HG02870 (cell line): ENCODE data around the gene TPPP3.

Source experiments
- ATAC-seq: cut with Tn5 transposase; IDR thresholded peaks from one replicate; pipeline ENCODE4 v1.9.1; 2021; ENCODE audit warnings: mild to moderate bottlenecking, moderate library complexity; ENCODE audit not compliant: unreplicated experiment

The TPPP3 gene

DNA sequence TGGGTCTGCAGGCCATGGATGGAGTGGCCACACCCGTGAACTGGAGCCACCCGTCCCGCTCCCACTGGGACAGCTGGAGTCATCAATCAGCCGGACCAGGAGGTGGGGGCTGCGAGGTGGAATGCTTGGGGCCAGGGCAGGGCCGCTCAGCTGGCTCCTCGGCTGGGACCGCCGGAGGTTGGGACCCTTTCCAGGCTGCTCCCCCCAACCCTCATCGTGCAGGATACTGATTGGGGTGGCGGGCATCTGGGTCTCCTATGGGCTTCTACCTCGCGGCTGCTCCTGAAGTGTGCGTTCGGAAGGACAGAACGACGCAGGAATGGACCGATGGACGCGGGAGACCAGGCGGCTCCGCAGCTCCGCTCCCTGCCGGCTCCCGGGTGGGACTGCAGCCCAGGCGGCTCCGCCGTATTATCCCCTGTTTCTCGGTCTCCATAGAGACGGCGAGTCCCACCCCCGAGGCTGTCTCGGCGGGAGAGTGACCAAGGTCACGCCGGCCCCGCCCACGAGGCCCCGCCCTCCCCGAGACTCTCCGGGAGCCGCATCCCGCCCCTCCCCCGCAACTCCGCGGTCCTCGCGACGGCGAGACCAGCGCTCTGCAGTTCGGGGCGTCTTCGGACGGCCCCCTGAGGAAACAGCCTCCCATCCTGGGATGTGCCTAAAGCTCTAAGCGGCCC lies at the start of gene TPPP3:
TSS of gene TPPP3 (minus strand) at position 388 of the 677 bp plus-strand sequence. CDS start 2,387 bp downstream, outside the sequence.
- no peak for ATAC-seq

DNA sequence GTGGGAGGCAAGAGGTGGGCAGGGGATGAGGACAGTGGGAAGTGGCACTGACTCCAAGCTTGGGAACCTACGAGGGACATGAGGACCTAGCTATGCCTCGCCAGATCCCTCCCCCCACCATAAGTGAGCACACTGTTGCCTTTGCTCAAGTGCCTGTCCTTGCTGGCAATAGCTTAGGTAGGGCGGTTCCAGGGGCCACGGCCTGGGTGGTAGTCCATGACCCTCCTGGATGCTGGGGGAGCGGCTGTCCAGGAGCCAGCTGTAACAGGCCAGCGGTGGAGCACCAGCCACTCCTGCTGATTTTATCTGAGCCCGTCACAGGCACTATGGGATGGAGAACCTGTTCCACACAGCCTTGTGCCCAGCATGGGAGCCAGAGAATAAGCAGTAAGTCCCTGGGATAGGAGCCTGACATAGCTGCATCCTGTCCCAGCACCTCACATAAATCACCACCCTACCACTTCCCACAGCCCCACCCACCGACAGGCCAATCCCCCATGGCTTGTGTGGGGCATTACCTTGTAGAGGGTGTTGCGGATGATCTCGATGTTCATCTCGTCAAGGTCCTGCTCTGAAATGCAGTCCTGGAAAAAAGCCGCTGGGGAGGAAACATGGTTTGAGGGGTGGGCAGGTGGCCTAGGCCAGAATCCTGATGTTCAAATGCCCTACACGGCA lies 49.4 kb upstream of the TPPP3 start:
- no peak for ATAC-seq

DNA sequence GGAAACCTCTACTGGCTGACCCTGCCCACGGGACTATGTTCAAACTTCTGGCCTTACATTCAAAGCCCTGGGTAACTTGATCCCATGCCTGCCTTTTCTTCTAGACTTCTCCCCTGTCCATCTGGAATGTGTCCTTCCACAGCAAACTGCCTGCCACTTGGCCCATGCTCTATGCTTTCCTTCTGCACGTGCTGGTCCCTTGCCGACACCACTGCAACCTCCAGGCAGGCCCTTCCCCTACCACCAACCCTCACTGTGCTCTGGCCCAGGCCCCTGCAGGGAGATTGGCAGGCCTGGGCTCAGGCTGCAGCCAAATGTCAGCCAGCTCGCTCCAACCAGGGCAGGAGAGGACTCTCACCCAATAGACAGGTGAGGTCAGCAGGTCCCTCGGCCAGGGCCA lies 48.6 kb upstream of the TPPP3 start:
- ATAC-seq = no peak

DNA sequence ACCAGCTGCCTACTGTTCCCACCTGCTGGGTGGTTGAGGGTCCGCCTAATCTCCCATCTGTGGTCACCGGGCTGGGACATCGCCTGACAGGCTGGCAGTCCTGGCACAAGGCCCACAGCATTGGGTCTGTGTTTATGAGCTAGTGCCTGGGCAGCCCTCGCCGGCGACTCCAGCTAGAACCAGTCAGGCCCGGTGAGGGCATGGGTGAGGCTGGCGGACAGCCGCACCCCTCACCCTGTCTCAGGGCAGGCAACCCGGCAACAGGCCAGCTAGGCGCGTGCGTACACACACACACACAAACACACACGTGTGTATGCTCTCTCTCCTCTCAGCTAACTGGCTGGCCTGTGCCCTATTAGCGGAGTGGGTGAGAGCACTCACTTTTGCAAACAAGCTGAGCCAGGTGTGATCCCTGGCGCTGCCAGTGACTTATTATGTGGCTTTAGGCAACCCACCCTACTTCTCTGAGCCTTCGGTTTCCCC lies 48.0 kb upstream of the TPPP3 start:
- ATAC-seq = no peak

DNA sequence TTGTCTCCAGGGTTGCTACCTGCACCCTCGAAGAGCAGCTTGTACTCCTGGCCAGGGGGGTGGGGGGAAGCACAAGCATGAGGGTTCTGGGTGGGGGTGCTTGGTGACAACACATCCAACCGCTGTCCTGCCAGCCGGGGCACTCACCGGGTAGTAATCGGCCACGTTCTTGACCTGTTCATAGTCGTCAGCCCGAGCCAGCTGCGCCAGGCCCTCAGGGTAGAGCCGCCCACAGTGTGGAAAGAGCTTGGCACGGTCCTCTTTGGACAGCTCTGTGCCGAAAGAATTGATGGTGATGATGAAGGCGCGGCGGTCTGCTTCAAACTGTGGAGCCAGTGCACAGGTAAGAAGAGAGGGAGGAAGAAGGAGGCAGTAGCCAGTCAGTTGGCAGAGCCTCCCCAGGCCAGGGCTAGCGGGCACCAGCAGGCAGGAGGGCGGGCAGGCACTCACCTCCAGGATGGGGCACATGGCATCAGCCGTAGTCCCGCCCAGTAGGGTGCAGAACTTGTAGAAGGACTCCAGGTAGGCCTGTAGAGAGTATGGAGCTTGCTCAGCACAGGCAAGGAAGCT lies 45.6 kb upstream of the TPPP3 start:
- no peak for ATAC-seq

DNA sequence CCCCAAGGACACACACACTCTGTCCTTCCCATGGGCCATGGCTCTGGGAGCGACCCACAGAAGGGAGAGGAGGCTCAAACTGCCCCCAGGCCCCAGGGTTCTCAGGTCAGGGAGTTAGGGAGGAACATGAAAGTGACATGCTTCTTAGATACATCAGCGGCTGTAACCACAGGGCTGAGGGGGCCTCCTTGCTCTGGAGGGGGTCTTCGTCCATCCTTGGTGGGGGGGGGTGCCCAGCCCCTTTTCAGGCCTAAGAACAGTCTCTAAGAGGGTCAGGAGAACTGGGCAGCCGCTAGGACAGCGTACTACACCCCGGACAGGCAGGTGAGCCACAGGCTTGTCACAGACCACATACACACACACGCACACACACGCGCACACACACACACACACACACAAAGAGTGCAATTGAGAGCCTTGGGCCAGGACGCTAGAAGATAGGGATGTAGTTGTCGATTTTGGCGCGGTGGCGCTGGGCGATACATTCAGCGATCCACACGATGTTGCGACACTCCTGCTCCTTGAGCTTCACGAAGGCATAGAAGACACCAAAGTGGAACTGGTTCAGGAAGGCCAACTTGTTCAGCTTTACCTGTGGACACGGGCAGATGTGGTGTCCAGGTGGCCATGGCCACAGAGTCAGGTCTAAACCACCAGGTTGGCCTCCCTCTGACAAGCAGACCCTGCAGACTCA lies 44.9 kb upstream of the TPPP3 start:
- ATAC-seq = no peak

DNA sequence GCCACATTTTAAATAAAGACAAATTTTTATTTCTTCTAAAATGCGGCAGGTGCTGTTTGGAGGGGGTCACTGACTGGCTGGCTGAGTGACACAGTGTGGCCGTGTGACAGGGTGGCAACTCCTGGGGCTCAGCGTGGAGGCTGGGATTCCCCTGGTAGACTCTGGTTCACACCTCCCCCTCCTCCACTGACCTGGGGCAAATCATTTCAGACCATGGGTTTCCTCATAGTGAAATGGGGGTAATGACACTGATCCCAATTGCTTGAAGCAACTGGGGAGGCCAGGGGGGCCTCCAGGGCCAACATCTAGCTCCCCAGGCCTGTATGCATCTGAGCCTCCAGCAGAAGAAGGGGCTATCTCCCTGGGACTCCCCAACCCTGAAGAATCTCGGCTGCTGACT lies 44.2 kb upstream of the TPPP3 start:
- ATAC-seq = no peak

DNA sequence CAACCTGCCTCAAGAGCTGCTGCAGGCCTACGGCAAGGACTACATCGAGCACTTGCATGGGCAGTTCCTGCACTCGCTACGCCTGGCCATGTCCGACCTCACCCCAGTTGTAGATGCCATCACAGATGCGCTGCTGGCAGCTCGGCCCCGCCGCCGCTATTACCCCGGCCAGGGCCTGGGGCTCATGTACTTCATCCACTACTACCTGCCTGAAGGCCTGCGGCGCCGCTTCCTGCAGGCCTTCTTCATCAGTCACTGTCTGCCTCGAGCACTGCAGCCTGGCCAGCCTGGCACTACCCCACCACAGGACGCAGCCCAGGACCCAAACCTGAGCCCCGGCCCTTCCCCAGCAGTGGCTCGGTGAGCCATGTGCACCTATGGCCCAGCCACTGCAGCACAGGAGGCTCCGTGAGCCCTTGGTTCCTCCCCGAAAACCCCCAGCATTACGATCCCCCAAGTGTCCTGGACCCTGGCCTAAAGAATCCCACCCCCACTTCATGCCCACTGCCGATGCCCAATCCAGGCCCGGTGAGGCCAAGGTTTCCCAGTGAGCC lies 43.4 kb upstream of the TPPP3 start:
- no peak for ATAC-seq

DNA sequence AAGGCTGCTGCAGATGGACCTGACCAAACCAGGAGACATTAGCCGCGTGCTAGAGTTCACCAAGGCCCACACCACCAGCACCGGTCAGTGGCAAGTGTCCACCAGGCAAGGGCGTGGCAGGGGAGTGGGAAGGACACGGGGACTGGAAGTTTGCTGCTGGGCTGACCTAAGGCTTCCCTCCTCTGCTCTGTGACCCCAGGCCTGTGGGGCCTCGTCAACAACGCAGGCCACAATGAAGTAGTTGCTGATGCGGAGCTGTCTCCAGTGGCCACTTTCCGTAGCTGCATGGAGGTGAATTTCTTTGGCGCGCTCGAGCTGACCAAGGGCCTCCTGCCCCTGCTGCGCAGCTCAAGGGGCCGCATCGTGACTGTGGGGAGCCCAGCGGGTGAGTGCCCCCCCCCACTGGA lies 42.5 kb upstream of the TPPP3 start:
- no peak for ATAC-seq

DNA sequence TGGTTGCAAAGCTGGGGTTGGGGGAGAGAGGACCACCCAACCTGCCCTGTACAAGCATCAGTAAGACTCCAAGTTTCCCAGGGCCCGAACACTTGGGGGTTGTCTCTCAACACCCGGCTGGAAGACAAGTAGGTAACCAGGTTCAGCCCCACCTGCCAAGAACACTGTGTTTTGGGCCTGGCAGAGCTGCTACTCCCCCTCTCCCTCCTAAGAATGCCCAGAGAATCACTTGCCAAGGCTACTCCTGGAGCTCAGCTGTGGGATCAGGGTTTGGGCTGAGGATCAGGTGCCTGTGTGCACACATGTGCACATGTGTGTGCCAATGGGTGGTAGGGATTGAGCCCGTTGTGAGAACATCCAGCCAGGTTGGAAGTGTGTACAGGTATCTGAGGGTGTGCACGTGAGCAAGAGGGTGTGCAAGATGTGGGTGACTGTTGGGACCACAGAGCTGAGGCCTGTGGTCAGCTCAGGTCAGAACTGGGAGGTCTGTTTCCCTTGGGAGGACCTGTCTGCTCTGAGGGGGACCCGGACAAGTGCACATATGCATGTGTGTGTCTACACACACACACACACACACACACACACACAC lies 39.9 kb upstream of the TPPP3 start:
- no peak for ATAC-seq

DNA sequence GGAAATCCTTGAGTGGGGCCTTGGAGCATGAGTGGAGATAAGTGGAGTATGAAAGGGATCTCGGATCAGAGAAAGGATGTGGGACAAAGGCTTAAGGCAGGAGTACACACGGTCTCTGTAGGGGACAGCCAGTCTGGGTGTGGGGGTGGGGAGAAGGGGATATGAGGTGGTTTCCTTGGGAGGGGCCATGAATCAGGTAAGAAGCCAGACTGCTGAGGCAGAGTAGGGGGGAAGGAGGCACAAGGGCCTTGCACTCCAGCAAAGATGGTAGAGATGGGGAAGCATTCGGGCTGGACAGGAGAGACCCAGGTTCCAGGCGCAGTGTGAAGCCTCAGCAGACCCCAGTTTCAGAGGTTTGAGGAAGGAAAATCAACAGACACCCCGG lies 39.2 kb upstream of the TPPP3 start:
- no peak for ATAC-seq

DNA sequence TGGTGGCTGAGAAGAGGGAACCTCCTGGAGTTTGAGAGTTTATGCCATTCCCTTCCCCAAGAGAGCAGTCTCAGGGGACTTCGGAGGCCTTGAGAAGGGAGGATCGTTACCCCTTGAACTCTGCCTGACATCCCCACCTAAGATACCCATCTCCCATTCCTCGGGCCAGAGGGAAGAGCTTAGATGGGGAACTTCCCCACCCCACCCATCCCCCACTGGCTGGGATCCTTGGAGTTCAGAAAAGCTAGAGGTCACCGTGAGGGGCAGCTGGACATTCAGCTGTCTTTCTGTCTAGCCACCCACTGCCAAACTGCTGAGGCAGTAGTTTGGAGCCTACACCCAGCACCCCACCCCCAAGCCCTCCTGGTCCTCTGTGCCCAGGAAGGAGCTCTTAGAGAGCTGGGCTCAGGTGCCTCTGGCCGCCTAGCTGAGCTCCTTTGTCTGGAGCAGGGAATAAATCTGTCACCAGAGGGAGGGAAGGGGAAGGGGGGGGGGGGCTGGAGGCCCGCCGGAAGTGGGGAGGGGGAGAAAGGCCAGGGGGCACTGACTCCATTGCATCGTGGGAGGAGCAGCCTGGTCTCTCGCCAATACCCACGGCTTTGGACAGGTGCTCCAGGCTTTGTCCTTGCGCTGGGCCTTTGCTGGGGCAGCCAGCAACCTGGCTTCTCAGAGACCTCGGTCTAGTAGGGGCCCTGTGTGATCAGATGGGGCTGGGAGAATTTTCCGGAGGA lies 38.6 kb upstream of the TPPP3 start:
- no peak for ATAC-seq

DNA sequence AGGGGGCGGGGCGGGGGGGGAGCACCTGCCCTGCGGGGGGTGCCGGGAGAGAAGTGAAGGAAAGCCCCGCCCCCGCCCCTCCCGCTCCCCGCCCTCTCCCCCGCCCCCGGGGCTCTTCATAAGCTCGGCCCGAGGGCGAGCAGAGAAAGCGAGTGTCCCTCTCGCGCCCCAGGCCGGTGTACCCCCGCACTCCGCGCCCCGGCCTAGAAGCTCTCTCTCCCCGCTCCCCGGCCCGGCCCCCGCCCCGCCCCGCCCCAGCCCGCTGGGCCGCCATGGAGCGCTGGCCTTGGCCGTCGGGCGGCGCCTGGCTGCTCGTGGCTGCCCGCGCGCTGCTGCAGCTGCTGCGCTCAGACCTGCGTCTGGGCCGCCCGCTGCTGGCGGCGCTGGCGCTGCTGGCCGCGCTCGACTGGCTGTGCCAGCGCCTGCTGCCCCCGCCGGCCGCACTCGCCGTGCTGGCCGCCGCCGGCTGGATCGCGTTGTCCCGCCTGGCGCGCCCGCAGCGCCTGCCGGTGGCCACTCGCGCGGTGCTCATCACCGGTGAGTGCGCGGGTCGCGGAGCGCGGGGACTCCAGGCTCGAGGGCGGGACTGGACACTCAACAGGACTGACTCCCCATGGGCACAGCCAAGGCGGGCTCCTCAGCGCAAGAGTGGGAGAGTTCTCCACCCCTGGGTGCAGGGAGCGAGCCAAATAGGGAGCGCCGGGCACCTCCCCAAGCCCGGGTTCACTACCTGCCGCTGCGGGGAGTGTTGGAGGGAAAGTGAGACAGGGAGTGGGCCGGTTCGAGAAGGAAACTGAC lies 37.9 kb upstream of the TPPP3 start, which contains the start of gene HSD11B2:
TSS of gene HSD11B2 (plus strand) at position 145 of the 798 bp plus-strand sequence. CDS start at position 273, 128 bp downstream.
- no peak for ATAC-seq

DNA sequence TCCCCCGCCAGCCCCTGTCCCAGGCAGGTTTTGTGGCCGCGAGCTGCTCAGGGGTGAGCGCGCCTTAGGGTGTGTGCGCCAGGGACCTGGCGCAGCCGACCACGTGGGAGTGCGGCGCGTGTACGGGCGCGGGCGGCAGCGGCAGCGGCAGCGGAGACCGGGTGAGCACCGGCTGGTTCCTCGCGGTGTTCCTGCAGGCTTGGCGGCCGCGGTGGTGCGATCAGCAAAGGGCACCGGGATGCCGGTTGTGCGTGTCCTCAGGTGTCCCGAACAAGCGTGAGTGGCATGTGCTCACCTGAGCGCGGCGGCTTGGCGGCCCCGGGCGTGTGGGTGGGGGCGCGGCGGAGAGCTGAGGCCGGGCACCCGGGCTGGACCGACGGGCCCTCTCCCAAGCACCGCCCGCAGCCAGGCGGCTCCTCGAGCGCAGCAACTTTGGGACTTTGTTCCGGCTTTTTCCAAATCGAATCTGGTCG lies 37.2 kb upstream of the TPPP3 start:
- ATAC-seq = no peak

DNA sequence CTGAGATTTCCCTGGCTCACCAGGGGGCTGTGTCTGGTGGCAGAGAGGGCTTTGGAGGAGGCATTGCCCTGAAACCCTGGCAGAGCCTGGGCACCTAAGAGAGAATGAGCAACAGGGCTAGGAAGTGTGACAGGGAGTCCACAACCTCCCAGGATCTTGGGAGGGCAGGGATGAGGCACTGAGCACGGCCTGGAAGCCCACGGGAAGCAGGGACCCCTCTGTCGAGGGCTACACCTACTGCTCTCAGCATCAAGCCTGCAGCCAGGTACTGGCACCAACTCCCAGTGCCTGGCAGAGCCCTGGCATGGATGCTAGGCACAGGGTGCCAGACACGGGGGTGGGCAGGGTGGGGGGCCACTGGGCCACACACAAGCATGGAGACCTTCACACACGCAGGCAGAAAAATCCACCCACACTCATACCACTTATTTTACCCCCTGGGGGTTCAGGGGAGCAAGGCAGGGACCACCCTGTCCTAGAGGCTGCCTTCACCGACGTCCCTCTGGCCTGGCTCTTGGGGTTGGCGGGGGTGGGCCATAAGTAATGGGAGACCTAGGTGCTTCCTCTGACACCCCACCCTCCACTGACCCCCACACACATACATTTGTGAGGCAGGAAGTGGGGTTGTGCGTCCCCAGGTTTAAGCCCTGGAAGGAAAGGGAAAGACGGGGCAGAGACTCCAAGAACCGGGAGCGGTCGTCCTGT lies 36.7 kb upstream of the TPPP3 start:
- ATAC-seq = no peak

DNA sequence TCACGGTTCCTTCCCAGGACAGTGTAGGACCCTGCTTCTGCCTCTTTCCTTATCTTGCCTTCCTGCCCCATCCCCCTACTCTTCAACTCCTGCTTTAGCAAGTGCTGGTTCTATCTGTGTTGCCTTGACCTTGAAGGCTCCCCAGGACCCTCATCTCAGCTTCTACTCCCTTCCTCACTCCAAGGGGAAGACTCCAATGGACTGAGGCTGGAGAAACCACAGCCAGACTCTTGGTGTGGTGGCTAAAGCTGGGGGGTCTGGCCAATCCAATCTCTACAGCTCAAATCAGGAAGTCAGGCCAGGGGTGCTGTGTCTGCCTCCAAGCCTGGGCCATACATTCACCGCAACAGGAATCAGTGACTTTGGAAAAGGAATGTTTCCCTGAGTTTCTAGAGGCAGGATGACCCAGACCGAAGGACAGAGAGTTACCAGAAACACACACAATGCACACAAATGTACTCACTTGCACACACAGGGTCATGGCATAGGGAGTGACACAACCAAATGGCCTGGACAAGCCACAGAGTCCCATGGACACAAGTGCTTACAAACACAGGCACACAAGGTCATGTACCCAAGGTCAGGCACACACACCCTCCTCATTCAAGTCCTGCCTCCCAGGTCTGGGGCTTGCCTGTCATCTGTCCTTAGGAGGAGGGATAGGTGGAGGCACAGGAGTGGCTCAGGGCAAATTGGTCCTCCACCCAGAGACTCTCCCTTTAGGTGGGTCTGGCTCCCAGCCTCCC lies 35.9 kb upstream of the TPPP3 start:
- no peak for ATAC-seq

DNA sequence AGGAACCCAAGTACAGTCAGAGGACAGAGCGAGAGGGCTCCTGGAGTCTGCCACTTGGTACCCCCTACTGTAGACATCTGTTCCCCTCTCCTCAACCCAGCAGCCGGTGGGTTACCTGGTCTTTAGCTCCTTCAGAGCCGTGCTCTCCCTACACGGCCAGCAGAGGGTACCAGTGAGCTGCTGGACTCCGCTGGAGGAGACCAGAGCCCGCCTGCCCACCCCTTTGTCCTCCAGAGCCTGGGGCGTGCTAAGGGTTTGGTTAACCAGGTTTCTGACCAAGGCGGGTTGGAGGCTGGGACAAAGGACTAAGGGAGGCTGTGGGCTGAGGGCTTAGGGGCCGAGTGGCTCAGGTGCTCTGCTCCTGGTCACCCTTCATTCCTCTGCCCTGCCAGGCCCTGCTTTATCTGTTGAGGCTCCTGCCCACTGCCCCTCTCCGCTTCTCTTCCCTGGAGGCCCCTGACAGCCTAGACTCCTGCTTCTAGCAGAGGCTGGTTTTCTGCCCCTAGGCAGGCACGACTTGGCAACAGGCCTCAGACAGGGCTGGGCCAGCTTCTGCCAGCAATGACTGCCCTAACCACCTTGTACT lies 34.9 kb upstream of the TPPP3 start:
- ATAC-seq = no peak

DNA sequence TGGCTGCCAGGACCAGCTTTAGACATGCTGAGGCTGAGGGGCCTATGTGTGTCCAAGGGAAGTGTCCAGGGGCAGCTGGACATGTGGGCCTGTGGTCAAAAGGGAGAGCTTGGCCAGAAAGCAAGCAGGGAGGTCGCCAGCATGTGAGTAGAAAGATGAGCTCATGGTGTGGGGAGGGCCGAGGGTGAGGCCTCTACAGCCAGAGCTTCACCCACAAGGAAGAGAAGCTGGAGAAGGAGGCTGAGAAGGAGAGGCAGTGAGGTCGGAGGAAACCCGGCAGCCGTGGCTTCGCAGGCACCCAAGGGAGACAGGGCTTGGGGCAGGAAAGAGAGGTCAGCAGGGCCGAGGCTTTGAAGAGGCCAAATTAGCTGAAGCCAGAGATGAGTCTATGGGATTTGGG lies 33.7 kb upstream of the TPPP3 start:
- ATAC-seq = no peak
